Measurements from ENCODE around the gene PACC1.

PACC1 gene

DNA sequence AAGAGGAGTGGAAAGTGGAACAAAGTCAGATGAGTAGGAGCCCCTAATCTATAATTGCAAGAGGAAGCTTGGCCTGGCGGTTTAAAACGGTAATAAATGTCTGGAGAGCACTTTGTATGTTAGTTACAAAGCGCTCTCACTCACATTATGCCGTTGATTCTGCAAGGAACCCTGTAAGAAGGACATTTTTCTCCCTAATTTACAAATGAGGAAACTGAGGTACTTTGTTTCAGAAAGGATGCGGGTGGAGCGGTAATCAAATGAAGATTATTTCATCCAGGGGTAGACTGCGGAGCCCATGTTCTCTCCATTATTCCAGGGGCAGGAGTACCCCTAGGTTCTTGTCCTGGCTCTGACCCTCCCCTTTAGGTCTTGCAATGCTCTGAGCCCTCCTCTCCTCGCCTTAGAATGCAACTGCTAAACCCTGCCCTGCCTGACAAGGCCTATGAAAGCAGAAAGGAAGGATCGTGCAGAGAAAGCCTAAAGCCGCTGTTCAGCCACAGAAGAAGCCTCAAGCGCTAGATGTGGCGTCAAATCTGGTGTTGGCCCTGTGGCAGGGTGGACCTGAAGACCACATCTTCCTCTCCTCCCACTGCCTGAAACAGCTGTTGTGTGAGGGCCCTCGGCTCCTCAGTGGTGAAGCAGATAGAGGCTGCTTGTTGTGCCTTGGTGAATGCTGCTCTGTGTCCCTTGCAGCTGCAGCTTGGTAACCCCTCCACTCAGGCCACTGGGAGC is 588 bp upstream of the PACC1 start:
- peak overlapping the region; percentile 90 for H3K4me3 ChIP-seq
- H3K27ac ChIP-seq, result no peak overlapping the region
- DNase-seq (ENCODE audit: low read depth, low spot score), result no peak
- H3K36me3 ChIP-seq (ENCODE audit: insufficient read depth, low read length), result no peaks in the 10 kb centered on the region; the same call in 1 of the 2 replicates
- peak overlapping the region; percentile 43 for H3K9ac ChIP-seq (ENCODE audit: insufficient read length)
- H3K9me3 ChIP-seq (ENCODE audit: low read depth, low read length), result no peaks in the 10 kb centered on the region
- TF ChIP-seq POLR2AphosphoS5 (IDR thresholded peaks at IDR 0.05; ENCODE audit: borderline replicate concordance, low read depth, low read length), result no peak
- no peak for TF ChIP-seq EZH2 (IDR thresholded peaks at IDR 0.05)
- no peak for TF ChIP-seq FOXP2 (optimal IDR thresholded peaks at IDR 0.05; ENCODE audit: control extremely low read depth, extremely low read length, insufficient read depth)

DNA sequence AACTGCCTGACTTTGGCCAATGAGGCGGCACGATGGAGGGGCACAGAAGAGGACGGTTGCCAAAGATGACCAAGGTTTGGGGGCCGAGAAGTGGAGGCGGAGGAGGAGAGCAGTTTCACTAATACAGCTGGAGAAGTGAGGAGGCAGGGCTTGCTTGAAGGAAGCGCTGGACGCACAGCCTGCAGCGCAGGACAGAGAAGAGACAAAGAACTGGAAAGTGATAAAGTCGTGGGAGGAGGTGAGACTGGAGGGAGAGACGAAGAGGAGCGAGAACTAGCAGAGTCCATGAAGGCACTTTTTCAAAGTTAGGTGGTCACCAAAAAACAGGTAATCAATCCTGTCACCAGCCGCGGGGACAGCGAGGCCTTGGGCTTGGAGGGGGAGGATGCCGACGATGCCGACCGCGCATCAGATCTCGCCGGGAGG is 771 bp downstream of the PACC1 start:
- H3K4me3 ChIP-seq, result peak overlapping the region; percentile 90
- no peak overlapping the region for H3K27ac ChIP-seq
- H3K9me3 ChIP-seq (ENCODE audit: low read depth, low read length), result no peaks in the 10 kb centered on the region
- peak overlapping the region; percentile 56 for H3K9ac ChIP-seq (ENCODE audit: insufficient read length)
- peaks cover 11% of the 10 kb centered on the region for H3K36me3 ChIP-seq (ENCODE audit: insufficient read depth, low read length)
- no peak for DNase-seq (ENCODE audit: low read depth, low spot score)
- no peak for TF ChIP-seq FOXP2 (optimal IDR thresholded peaks at IDR 0.05; ENCODE audit: control extremely low read depth, extremely low read length, insufficient read depth)

DNA sequence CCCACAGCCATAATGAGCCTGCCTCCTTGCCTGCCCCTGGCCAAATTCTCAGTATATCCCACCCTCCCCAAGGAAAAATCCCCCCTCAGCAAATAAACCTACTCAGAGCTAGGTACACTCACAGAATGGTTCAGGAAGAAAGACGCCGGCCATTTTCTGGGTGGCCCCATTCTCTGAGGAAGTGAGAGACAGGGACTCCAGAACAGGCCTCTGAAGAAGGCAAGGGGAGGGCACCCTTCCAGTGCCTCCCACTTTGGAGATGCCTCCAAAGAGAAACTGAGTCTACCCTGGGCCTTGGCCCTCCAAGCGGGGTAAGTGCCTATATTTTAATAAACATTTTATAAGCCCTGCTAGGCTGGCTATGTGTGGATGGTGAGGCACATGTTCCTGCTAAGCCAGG is 2.3 kb downstream of the PACC1 start:
- Histone ChIP-seq H3K36me3 (ENCODE audit: insufficient read depth, low read length) (peaks cover 22% of the 10 kb centered on the region), H3K27ac (no peak overlapping the region), H3K9ac (ENCODE audit: insufficient read length) (no peak overlapping the region), H3K4me3 (no peak overlapping the region), H3K9me3 (ENCODE audit: low read depth, low read length) (peaks cover 1% of the 10 kb centered on the region; the same call in 1 of the 2 replicates)
- no peak for DNase-seq (ENCODE audit: low read depth, low spot score)
- TF ChIP-seq EZH2 (IDR thresholded peaks at IDR 0.05) (no peak), POLR2AphosphoS5 (IDR thresholded peaks at IDR 0.05; ENCODE audit: borderline replicate concordance, low read depth, low read length) (no peak), FOXP2 (optimal IDR thresholded peaks at IDR 0.05; ENCODE audit: control extremely low read depth, extremely low read length, insufficient read depth) (no peak)

GRCh38 chr1:212410231-212410820 is 4.4 kb downstream of the PACC1 start:
- no peak for DNase-seq (ENCODE audit: low read depth, low spot score)
- H3K36me3 ChIP-seq (ENCODE audit: insufficient read depth, low read length), result peaks cover 36% of the 10 kb centered on the region
- TF ChIP-seq FOXP2 (optimal IDR thresholded peaks at IDR 0.05; ENCODE audit: control extremely low read depth, extremely low read length, insufficient read depth) (no peak), EZH2 (IDR thresholded peaks at IDR 0.05) (no peak), POLR2AphosphoS5 (IDR thresholded peaks at IDR 0.05; ENCODE audit: borderline replicate concordance, low read depth, low read length) (no peak)
- no peak overlapping the region for H3K4me3 ChIP-seq
- H3K27ac ChIP-seq, result no peak overlapping the region
- peaks cover 5% of the 10 kb centered on the region; the same call in 1 of the 2 replicates for H3K9me3 ChIP-seq (ENCODE audit: low read depth, low read length)
- H3K9ac ChIP-seq (ENCODE audit: insufficient read length), result no peak overlapping the region

DNA sequence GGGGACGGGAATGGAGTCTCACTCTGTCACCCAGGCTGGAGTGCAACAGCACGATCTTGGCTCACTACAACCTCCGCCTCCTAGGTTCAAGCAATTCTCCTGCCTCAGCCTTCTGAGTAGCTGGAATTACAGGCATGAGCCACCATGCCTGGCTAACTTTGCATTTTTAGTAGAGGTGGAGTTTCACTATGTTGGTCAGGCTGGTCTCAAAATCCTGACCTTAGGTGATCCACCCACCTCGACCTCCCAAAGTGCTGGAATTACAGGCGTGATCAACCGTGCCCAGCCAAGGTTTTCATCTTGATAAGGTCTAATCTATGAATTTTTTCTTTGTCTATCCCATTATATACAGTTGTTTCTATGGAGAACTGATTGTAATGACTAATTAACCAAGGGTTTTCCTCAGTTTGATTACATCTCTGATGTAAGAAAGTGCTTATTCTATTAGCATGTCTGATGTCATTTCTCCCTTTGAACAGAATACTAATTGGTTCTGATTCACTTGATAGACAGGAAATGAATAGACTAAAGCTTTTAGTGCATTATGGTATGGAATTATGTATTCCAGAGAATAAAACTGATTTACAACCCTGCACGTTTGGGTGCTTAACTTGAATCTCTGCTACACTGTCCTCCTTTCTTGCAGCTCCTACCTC is 11.9 kb downstream of the PACC1 start:
- TF ChIP-seq FOXP2 (optimal IDR thresholded peaks at IDR 0.05; ENCODE audit: control extremely low read depth, extremely low read length, insufficient read depth) (no peak), EZH2 (IDR thresholded peaks at IDR 0.05) (no peak), POLR2AphosphoS5 (IDR thresholded peaks at IDR 0.05; ENCODE audit: borderline replicate concordance, low read depth, low read length) (no peak)
- Histone ChIP-seq H3K9ac (ENCODE audit: insufficient read length) (no peak overlapping the region), H3K36me3 (ENCODE audit: insufficient read depth, low read length) (peaks cover 32% of the 10 kb centered on the region), H3K9me3 (ENCODE audit: low read depth, low read length) (peaks cover 5% of the 10 kb centered on the region; the same call in 1 of the 2 replicates), H3K27ac (no peak overlapping the region), H3K4me3 (no peak overlapping the region)
- DNase-seq (ENCODE audit: low read depth, low spot score), result no peak

DNA sequence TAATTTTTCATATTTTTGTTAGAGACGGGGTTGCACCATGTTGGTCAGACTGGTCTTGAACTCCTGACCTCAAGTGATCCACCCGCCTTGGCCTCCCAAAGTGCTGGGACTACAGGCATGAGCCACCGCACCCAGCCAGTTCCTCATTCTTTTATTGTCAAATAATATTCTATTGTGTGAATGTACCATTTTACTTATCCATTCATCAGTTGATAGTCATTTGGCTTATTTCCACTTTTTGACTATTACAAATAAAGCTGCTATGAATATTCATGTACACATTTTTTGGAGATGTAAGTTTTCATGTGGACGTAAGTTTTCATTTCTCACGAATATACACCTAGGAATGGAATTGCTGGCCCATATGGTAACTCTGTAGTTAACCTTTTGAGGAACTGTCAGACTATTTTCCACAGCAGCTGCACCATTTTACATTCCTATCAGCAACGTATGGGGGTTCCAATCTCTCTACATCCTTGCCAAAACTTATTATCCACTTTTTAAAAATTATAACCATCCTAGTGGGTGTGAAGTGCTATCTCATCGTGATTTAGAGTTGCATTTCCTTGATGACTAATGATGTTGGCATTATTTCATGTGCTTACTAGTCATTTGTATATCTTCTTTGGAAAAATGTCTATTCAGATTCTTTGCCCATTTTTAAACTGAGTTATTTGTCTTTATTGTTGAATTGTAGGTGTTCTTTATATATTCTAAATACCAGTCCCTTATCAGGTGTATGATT is 12.7 kb downstream of the PACC1 start:
- Histone ChIP-seq H3K4me3 (no peak overlapping the region), H3K9me3 (ENCODE audit: low read depth, low read length) (no peaks in the 10 kb centered on the region; the same call in 1 of the 2 replicates), H3K36me3 (ENCODE audit: insufficient read depth, low read length) (peaks cover 26% of the 10 kb centered on the region), H3K9ac (ENCODE audit: insufficient read length) (no peak overlapping the region), H3K27ac (no peak overlapping the region)
- TF ChIP-seq POLR2AphosphoS5 (IDR thresholded peaks at IDR 0.05; ENCODE audit: borderline replicate concordance, low read depth, low read length), result no peak
- TF ChIP-seq EZH2 (IDR thresholded peaks at IDR 0.05), result no peak
- TF ChIP-seq FOXP2 (optimal IDR thresholded peaks at IDR 0.05; ENCODE audit: control extremely low read depth, extremely low read length, insufficient read depth), result no peak
- no peak for DNase-seq (ENCODE audit: low read depth, low spot score)

- H3K36me3 ChIP-seq (ENCODE audit: insufficient read depth, low read length), result peaks cover 18% of the 10 kb centered on the region
- no peak for DNase-seq (ENCODE audit: low read depth, low spot score)
Measured at GRCh38 chr1:212401042-212401441, 13.6 kb downstream of the PACC1 start.

DNA sequence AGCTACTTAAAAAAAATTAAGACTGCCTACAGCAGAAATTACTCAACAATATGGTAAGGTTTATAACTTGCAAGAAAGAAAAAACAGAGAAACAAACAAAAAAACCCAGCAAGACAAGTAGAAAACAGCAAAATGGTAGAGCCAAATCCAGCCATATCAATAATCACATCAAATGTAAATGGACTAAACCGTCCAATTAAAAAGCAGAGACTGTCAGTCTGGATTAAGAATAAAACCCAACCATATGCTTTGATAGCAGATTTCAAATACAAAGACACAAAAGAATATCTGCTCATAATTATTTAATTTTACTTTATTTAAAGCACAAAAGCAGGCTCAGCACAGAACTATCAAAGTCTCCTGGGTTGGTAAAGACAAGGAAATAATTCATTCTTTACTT is 17.5 kb downstream of the PACC1 start:
- no peak for TF ChIP-seq POLR2AphosphoS5 (IDR thresholded peaks at IDR 0.05; ENCODE audit: borderline replicate concordance, low read depth, low read length)
- no peak for TF ChIP-seq EZH2 (IDR thresholded peaks at IDR 0.05)
- TF ChIP-seq FOXP2 (optimal IDR thresholded peaks at IDR 0.05; ENCODE audit: control extremely low read depth, extremely low read length, insufficient read depth), result no peak
- Histone ChIP-seq H3K4me3 (no peak overlapping the region), H3K9me3 (ENCODE audit: low read depth, low read length) (no peaks in the 10 kb centered on the region; the same call in 1 of the 2 replicates), H3K9ac (ENCODE audit: insufficient read length) (no peak overlapping the region), H3K36me3 (ENCODE audit: insufficient read depth, low read length) (peaks cover 5% of the 10 kb centered on the region; the same call in 1 of the 2 replicates), H3K27ac (no peak overlapping the region)
- DNase-seq (ENCODE audit: low read depth, low spot score), result no peak

More at GRCh38 chr1:212401042-212401441, 13.6 kb downstream of the PACC1 start:
- no peak overlapping the region for H3K9ac ChIP-seq (ENCODE audit: insufficient read length)
- no peaks in the 10 kb centered on the region; the same call in 1 of the 2 replicates for H3K9me3 ChIP-seq (ENCODE audit: low read depth, low read length)
- H3K4me3 ChIP-seq, result no peak overlapping the region
- H3K27ac ChIP-seq, result no peak overlapping the region
- TF ChIP-seq EZH2 (IDR thresholded peaks at IDR 0.05), result no peak
- TF ChIP-seq POLR2AphosphoS5 (IDR thresholded peaks at IDR 0.05; ENCODE audit: borderline replicate concordance, low read depth, low read length), result no peak
- no peak for TF ChIP-seq FOXP2 (optimal IDR thresholded peaks at IDR 0.05; ENCODE audit: control extremely low read depth, extremely low read length, insufficient read depth)
